Measurements from ENCODE around the gene PSKH1. TPM values are rescaled to one million over a fixed set of nuclear protein-coding genes. Genes with fewer than 3 reads are reported as not detected.
"Not testable (repeated sequence)": the region's sequence is repeated elsewhere in the genome, so short reads cannot be mapped to it uniquely, and the experiment has no call there.

PSKH1 gene
- total RNA-seq, 2 experiments from 2014 or later: 19.0 TPM

DNA sequence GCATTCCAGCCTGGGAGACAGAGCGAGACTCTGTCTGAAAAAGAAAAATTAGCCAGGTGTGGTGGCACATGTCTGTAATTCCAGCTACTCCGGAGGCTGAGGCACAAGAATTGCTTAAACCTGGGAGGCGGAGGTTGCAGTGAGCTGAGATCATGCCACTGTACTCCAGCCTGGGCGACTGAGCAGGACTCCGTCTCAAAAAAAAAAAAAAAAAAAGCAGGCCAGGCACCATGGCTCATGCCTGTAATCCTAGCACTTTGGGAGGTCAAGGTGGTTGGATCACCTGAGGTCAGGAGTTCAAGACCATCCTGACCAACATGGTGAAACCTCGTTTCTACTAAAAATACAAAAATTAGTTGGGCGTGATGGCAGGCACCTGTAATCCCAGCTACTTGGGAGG lies 79.2 kb downstream of the PSKH1 start:
- ChIA-PET CTCF (interaction anchor here (0.7 to 1.5 kb wide), 3 partner anchors 29 to 160 kb away, joined by 3 to 4 read pairs (median 3); no protein-coding TSS in a partner anchor), POLR2A (interaction anchor here (1.3 kb wide), 2 partner anchors 36 to 39 kb away, joined by 3 to 4 read pairs; partner anchors contain the start of gene PSMB10)
- not testable (repeated sequence) for H3K27me3 Mint-ChIP-seq; H3K36me3 Mint-ChIP-seq (ENCODE audit: low read depth); H3K27ac Mint-ChIP-seq; H3K9me3 Mint-ChIP-seq; H3K4me3 Mint-ChIP-seq; DNase-seq
- H3K4me1 Mint-ChIP-seq: peaks cover 13% of the 10 kb centered on the region

DNA sequence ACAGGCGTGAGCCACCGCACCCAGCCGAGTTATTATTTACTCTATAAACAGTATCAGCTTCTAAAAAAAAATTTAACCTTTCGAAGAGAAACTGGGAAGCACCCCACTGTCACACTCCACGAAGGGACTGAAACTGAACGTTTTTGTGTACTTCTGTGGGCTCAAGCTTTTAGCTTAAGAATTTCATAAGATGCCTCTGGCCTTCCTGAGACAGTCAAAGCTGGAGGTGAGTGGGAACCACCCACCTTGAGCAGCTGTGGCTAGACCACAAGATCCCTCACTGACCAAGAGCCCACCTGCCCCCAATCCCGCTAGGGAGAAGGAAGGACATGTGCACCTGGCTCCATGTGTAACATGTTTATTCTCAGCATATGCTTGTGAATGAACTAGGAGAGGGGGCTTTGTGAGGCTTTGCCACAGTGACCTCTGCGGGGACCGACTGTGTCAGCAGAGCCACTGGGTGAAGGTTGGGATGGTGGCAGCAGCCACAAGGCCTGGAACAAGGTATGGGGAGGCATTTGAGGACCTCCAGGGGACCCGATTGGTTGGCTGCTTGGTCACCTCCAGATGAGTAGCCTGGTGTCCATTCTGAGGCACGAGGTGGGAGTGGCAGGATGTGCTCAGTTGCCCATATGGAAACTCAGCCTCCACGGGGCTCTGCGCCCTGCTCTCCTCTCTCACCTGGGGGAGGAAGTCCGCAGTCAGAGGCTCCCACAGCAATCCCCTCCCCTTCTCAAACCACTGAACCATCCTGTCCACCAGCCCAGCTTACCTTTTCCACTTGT lies 82.5 kb downstream of the PSKH1 start:
- POLR2A ChIA-PET: interaction anchor here (1.3 kb wide), 1 partner anchor 43 kb away, joined by 3 read pairs; the partner anchor contains the start of gene CTRL

DNA sequence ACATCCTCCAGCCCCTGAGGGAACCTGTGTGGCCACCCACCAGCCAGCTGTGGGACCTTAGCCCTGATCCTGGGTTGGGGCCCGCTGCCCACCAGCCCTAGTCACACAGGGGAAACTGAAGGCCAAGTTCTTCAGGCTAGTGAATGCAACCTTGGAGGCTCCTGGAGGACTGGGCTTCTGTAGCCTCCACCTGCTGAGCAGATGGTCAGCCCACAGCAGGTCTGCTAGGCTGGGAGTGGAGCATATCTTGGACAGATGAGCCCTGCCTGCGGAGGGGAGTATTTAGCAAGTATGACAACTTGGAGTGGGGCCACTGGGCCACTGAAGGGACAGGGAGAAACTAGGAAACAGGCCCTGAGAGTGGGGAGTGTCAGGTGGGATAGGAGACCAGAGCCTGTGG lies 83.2 kb downstream of the PSKH1 start:
- CTCF ChIA-PET: no interaction called here
- Mint-ChIP-seq H3K4me3 (no peak overlapping the region), H3K9me3 (no peaks in the 10 kb centered on the region), H3K4me1 (no peaks in the 10 kb centered on the region), H3K27ac (no peak overlapping the region), H3K27me3 (peaks cover 17% of the 10 kb centered on the region), H3K36me3 (ENCODE audit: low read depth) (no peaks in the 10 kb centered on the region)
- POLR2A ChIA-PET: no interaction called here
- no peak for DNase-seq

More for the DNA sequence above, 82.5 kb downstream of the PSKH1 start:
- H3K4me1 Mint-ChIP-seq: no peaks in the 10 kb centered on the region
- DNase-seq: no peak
- peaks cover 17% of the 10 kb centered on the region for H3K27me3 Mint-ChIP-seq
- H3K9me3 Mint-ChIP-seq: no peaks in the 10 kb centered on the region
- H3K36me3 Mint-ChIP-seq (ENCODE audit: low read depth): no peaks in the 10 kb centered on the region
- H3K27ac Mint-ChIP-seq: no peak overlapping the region
- CTCF ChIA-PET: no interaction called here
- H3K4me3 Mint-ChIP-seq: no peak overlapping the region

DNA sequence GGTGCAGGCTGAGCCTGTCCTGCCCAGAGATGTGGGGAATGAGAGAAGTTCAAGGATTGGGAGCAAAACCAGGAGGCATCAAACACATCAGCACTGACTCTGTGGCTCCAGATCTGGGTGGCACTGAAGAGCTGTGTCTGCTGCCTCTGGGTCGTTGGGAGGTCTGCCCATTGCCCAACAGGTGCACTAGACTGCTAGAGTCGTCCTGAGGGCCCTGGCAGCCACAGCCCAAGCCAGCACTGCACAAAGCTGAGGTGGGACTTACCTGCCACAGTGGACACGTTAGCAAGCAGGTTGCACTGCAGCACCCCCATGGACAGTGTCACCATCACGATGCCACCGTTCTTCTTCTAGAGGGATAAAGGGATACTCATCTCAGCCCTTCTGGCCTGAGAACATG lies 84.0 kb downstream of the PSKH1 start:
- Mint-ChIP-seq H3K4me1 (no peaks in the 10 kb centered on the region), H3K9me3 (no peaks in the 10 kb centered on the region), H3K27ac (no peak overlapping the region), H3K27me3 (peaks cover 17% of the 10 kb centered on the region), H3K4me3 (no peak overlapping the region), H3K36me3 (ENCODE audit: low read depth) (no peaks in the 10 kb centered on the region)
- DNase-seq: no peak
- ChIA-PET POLR2A (interaction anchor here (1.2 kb wide), 1 partner anchor 58 kb away, joined by 3 read pairs; no protein-coding TSS in a partner anchor), CTCF (interaction anchor here (1.1 kb wide), 1 partner anchor 92 kb away, joined by 3 read pairs; no protein-coding TSS in a partner anchor)

DNA sequence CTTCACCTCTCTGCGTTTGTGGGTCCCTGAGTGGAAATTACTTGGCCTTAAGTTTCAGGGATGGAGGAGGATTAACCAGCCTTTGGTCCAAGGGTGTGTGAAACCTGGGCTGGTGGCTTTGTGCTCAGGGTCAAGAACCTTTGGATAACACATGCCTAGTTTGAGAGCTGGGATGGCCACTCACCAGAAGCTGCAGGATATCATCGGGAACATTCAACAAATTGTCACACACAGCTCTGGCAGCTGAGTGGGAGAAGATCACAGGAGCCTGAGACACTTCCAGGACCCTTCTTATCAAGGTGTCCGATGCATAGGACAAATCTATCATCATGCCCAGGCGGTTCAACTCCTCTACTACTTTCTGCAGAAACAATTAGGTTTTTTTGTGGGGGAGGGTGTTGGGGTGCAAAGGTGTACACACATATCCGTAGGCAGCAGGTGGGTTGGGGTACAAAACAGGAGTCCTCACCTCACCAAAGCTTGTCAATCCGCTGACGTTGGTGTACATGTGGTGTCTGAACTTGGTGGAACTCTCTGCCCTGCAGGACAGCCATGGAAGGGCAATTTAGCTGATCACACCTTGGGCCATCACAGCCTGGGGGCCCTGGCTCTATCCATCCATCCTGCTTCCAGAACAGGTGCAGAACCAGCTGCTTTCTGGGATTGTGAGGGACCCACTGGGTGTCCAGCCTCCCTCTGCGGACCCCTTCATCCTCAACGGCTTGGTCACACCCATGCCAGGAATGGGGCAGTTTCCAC lies 84.6 kb downstream of the PSKH1 start:
- Mint-ChIP-seq H3K4me1 (peaks cover under 1% of the 10 kb centered on the region), H3K9me3 (no peaks in the 10 kb centered on the region), H3K36me3 (ENCODE audit: low read depth) (no peaks in the 10 kb centered on the region), H3K27me3 (peaks cover 17% of the 10 kb centered on the region), H3K27ac (no peak overlapping the region), H3K4me3 (no peak overlapping the region)
- CTCF ChIA-PET: interaction anchor here (0.6 to 1.1 kb wide), 2 partner anchors 19 to 92 kb away, joined by 3 to 4 read pairs; no protein-coding TSS in a partner anchor
- DNase-seq: no peak
- POLR2A ChIA-PET: interaction anchor here (1.2 kb wide), 2 partner anchors 42 to 57 kb away, joined by 3 to 4 read pairs; partner anchors contain the start of gene PSMB10

Other genes starting within 250 kb of the PSKH1 start
- gene CARMIL2, start 248.1 kb upstream of the PSKH1 start, total RNA-seq: 100 to 1,000 TPM; 132 to 142 TPM
- gene ACD, start 233.0 kb upstream of the PSKH1 start, total RNA-seq: 10 to 100 TPM; 43.5 to 44.1 TPM
- 10 to 100 TPM; 12.2 to 14.0 TPM for gene PARD6A, start 232.3 kb upstream of the PSKH1 start, total RNA-seq
- 1 to 10 TPM; 7.4 to 8.1 TPM for gene ENKD1, start 226.5 kb upstream of the PSKH1 start, total RNA-seq
- gene C16orf86, start 226.4 kb upstream of the PSKH1 start, total RNA-seq: 1 to 10 TPM; 2.9 to 4.3 TPM
- 10 to 100 TPM; 13.0 to 14.9 TPM for gene GFOD2, start 173.9 kb upstream of the PSKH1 start, total RNA-seq
- 10 to 100 TPM; 23.2 to 24.3 TPM for gene RANBP10, start 86.7 kb upstream of the PSKH1 start, total RNA-seq
- under 1 TPM; 0.20 to 0.25 TPM for gene TSNAXIP1, start 86.4 kb upstream of the PSKH1 start, total RNA-seq
- 10 to 100 TPM; 40.6 to 42.3 TPM for gene THAP11, start 50.9 kb upstream of the PSKH1 start, total RNA-seq
- gene NUTF2, start 46.3 kb upstream of the PSKH1 start, total RNA-seq: 100 to 1,000 TPM in 1 of 2 experiments, 10 to 100 TPM in 1; 96.4 to 101 TPM
- 10 to 100 TPM; 50.2 to 53.5 TPM for gene CENPT, start 45.6 kb upstream of the PSKH1 start, total RNA-seq
- 10 to 100 TPM; 98.4 to 99.3 TPM for gene EDC4, start 20.2 kb upstream of the PSKH1 start, total RNA-seq
- 1 to 10 TPM in 1 of 2 experiments, under 1 TPM in 1; 0.76 to 1.3 TPM for gene NRN1L, start 8.4 kb upstream of the PSKH1 start, total RNA-seq
- gene CTRL, start 38.6 kb downstream of the PSKH1 start, total RNA-seq: 1 to 10 TPM; 4.5 to 5.0 TPM
- 100 to 1,000 TPM; 236 to 241 TPM for gene PSMB10, start 43.6 kb downstream of the PSKH1 start, total RNA-seq
- 10 to 100 TPM; 10.7 to 14.8 TPM for gene LCAT, start 50.9 kb downstream of the PSKH1 start, total RNA-seq
- 10 to 100 TPM; 37.9 to 40.0 TPM for gene SLC12A4, start 75.4 kb downstream of the PSKH1 start, total RNA-seq
- under 1 TPM in 1 of 2 experiments, not detected in 1; 0.20 TPM for gene DPEP3, start 87.2 kb downstream of the PSKH1 start, total RNA-seq
- 10 to 100 TPM; 17.5 to 18.1 TPM for gene DPEP2, start 106.2 kb downstream of the PSKH1 start, total RNA-seq
- not detected for gene DPEP2NB, start 122.7 kb downstream of the PSKH1 start, total RNA-seq
- 10 to 100 TPM; 11.6 to 12.3 TPM for gene DDX28, start 130.0 kb downstream of the PSKH1 start, total RNA-seq
- 10 to 100 TPM; 23.8 to 24.4 TPM for gene DUS2, start 130.0 kb downstream of the PSKH1 start, total RNA-seq
- 100 to 1,000 TPM; 208 to 209 TPM for gene NFATC3, start 192.1 kb downstream of the PSKH1 start, total RNA-seq

Measured in activated CD4-positive, alpha-beta memory T cell treated with anti-CD3 and anti-CD28 coated beads, Interleukin-2, amount 10 ng/mL, durations not matched to agents 7 days and 5 days (primary cell).